ENCODE data around the gene GRAMD4.

Gene GRAMD4

GRCh38 chr22:46657996-46658947 lies 38.1 kb downstream of the GRAMD4 start:
- ATAC-seq = no peak

GRCh38 chr22:46659059-46659790 lies 39.0 kb downstream of the GRAMD4 start:
- ATAC-seq = no peak

- ATAC-seq = no peak
These were observed 39.6 kb downstream of the GRAMD4 start for GRCh38 chr22:46659791-46660186.

- peak; percentile 25 to 35 for ATAC-seq
These were observed 40.5 kb downstream of the GRAMD4 start for GRCh38 chr22:46660604-46661201.

GRCh38 chr22:46661221-46661851 lies 41.1 kb downstream of the GRAMD4 start:
- peak; percentile 85 to 93 for ATAC-seq

GRCh38 chr22:46662226-46662625 lies 42.0 kb downstream of the GRAMD4 start:
- ATAC-seq = no peak

GRCh38 chr22:46663001-46663400 lies 42.8 kb downstream of the GRAMD4 start:
- ATAC-seq = no peak

GRCh38 chr22:46663436-46664100 lies 43.4 kb downstream of the GRAMD4 start:
- no peak for ATAC-seq

GRCh38 chr22:46664301-46664855 lies 44.2 kb downstream of the GRAMD4 start:
- no peak for ATAC-seq

- no peak for ATAC-seq
These were observed 45.0 kb downstream of the GRAMD4 start for GRCh38 chr22:46665151-46665695.

- no peak for ATAC-seq
These were observed 45.6 kb downstream of the GRAMD4 start for GRCh38 chr22:46665751-46666280.

GRCh38 chr22:46666577-46667244 lies 46.5 kb downstream of the GRAMD4 start:
- ATAC-seq = no peak

GRCh38 chr22:46667245-46667623 lies 47.0 kb downstream of the GRAMD4 start:
- no peak for ATAC-seq

- ATAC-seq = no peak
These were observed 47.9 kb downstream of the GRAMD4 start for GRCh38 chr22:46668116-46668515.

GRCh38 chr22:46669201-46669600 lies 49.0 kb downstream of the GRAMD4 start:
- no peak for ATAC-seq

- ATAC-seq = no peak
These were observed 51.7 kb downstream of the GRAMD4 start for GRCh38 chr22:46671824-46672432.

- no peak for ATAC-seq
These were observed 52.5 kb downstream of the GRAMD4 start for GRCh38 chr22:46672731-46673130.

- ATAC-seq = no peak
These were observed 53.0 kb downstream of the GRAMD4 start for GRCh38 chr22:46673205-46673604.

- peak; percentile 12 to 15 for ATAC-seq
These were observed 53.6 kb downstream of the GRAMD4 start for GRCh38 chr22:46673662-46674236.

GRCh38 chr22:46674367-46674781 lies 54.2 kb downstream of the GRAMD4 start:
- ATAC-seq = peak; percentile 86 to 88
